IMR-90 (cell line): ENCODE data around the gene MARK2. TPM values are rescaled to one million over a fixed set of nuclear protein-coding genes. Genes with fewer than 3 reads are reported as not detected.

ENCODE experiments used
- ATAC-seq: fragments of 200-7000 bp; cut with Tn5 transposase; 2 replicates; pipeline ENCODE4 v1.9.1; 2020; ENCODE audit warnings: low read depth, mild to moderate bottlenecking, moderate library complexity
- BruUV-seq: library from RNA; stranded (reverse); fragments of 400-500 nt; replicated peaks from 2 replicates; lab custom pipeline; 2021; lab: Mats Ljungman, UMichigan
- CTCF ChIA-PET: fragments of 300-600 bp; formaldehyde crosslinking; extraction: SDS; loops from one replicate; lab custom pipeline; 2021; ENCODE audit warnings: antibody characterized with exemption; lab: Yijun Ruan, JAX
- POLR2A ChIA-PET: fragments of 300-600 bp; sonication (Branson Sonifier 250); formaldehyde crosslinking; loops from one replicate; lab custom pipeline; 2022; ENCODE audit warnings: antibody characterized with exemption; ENCODE audit not compliant: unreplicated experiment; lab: Charles Lee
- DNase-seq: peaks from one replicate; pipeline ENCODE4 v3.0.0; 2013
- H2AFZ ChIP-seq: replicated peaks from 2 replicates; pipeline ENCODE3; 2013; ENCODE audit warnings: low read length, mild to moderate bottlenecking; ENCODE audit not compliant: poor library complexity
- H2AK5ac ChIP-seq: 2 replicates; pipeline ENCODE4 v1.6.1; 2013; ENCODE audit warnings: low read depth, low read length, inconsistent platforms
- H2AK9ac ChIP-seq: replicated peaks from 2 replicates; pipeline ENCODE3; 2013; ENCODE audit warnings: mild to moderate bottlenecking, low read depth, low read length, moderate library complexity; ENCODE audit not compliant: poor library complexity
- H2BK120ac ChIP-seq: 2 replicates; pipeline ENCODE4 v1.6.1; 2013; ENCODE audit warnings: low read depth, low read length, inconsistent platforms
- H2BK15ac ChIP-seq: 3 replicates; pipeline ENCODE4 v1.6.1; 2013; ENCODE audit warnings: low read depth, low read length, inconsistent platforms
- H2BK20ac ChIP-seq: 2 replicates; pipeline ENCODE4 v1.6.1; 2013; ENCODE audit warnings: low read depth, mild to moderate bottlenecking, inconsistent platforms, low read length, moderate library complexity
- H2BK5ac ChIP-seq: 2 replicates; pipeline ENCODE4 v1.6.1; 2013; ENCODE audit warnings: mild to moderate bottlenecking, low read depth, low read length, inconsistent platforms; ENCODE audit not compliant: poor library complexity, severe bottlenecking
- H3K14ac ChIP-seq: replicated peaks from 2 replicates; pipeline ENCODE4 v1.6.1; 2013; ENCODE audit warnings: low read depth, low read length, inconsistent platforms
- H3K18ac ChIP-seq: 2 replicates; pipeline ENCODE4 v1.6.1; 2013; ENCODE audit warnings: low read depth, low read length, control low read depth
- H3K23ac ChIP-seq: 2 replicates; pipeline ENCODE4 v1.6.1; 2013; ENCODE audit warnings: low read depth, low read length, inconsistent platforms
- H3K27ac ChIP-seq: 2 replicates; pipeline ENCODE4 v1.5.1; 2013; ENCODE audit warnings: mild to moderate bottlenecking, control low read depth, low read length; ENCODE audit not compliant: insufficient read depth
- H3K27me3 ChIP-seq: 2 replicates; pipeline ENCODE4 v1.6.1; 2013; ENCODE audit warnings: low read length; ENCODE audit not compliant: control insufficient read depth, insufficient read depth
- H3K36me3 ChIP-seq: 2 replicates; pipeline ENCODE4 v1.6.1; 2013; ENCODE audit warnings: low read length, mixed read lengths; ENCODE audit not compliant: control insufficient read depth, insufficient read depth
- H3K4ac ChIP-seq: 2 replicates; pipeline ENCODE4 v1.6.1; 2013; ENCODE audit warnings: low read depth, low read length, inconsistent platforms
- H3K4me1 ChIP-seq: 2 replicates; pipeline ENCODE4 v1.6.1; 2013; ENCODE audit warnings: low read length, mixed read lengths; ENCODE audit not compliant: control insufficient read depth, insufficient read depth
- H3K4me2 ChIP-seq: 2 replicates; pipeline ENCODE4 v1.6.1; 2013; ENCODE audit warnings: low read depth, mild to moderate bottlenecking, control low read depth, low read length, moderate library complexity
- H3K4me3 ChIP-seq: 2 replicates; pipeline ENCODE4 v1.5.1; 2013; ENCODE audit warnings: low read depth, mild to moderate bottlenecking, control low read depth, low read length, moderate library complexity; ENCODE audit not compliant: insufficient read depth
- H3K56ac ChIP-seq: 2 replicates; pipeline ENCODE4 v1.6.1; 2013; ENCODE audit warnings: low read length, inconsistent platforms; ENCODE audit not compliant: insufficient read depth; ENCODE audit errors: extremely low read depth
- H3K79me1 ChIP-seq, 2 experiments: 2 replicates each; pipeline ENCODE4 v1.6.1; 2013; ENCODE audit warnings: low read length in 2 of 2, inconsistent platforms in 1 of 2, low read depth in 1 of 2
- H3K9ac ChIP-seq: 2 replicates; pipeline ENCODE4 v1.6.1; 2013; ENCODE audit warnings: low read depth, low read length, control low read depth
- H3K9me1 ChIP-seq: 2 replicates; pipeline ENCODE4 v1.6.1; 2013; ENCODE audit warnings: low read length, inconsistent platforms; ENCODE audit not compliant: insufficient read depth
- H3K9me3 ChIP-seq: 2 replicates; pipeline ENCODE4 v1.6.1; 2013; ENCODE audit warnings: low read length; ENCODE audit not compliant: control insufficient read depth, insufficient read depth
- H4K20me1 ChIP-seq: 2 replicates; pipeline ENCODE4 v1.6.1; 2013; ENCODE audit warnings: low read length, inconsistent platforms; ENCODE audit not compliant: insufficient read depth
- H4K5ac ChIP-seq: 2 replicates; pipeline ENCODE4 v1.6.1; 2013; ENCODE audit warnings: mild to moderate bottlenecking, low read depth, low read length, control low read depth
- H4K8ac ChIP-seq, 2 experiments: 2 replicates each; pipeline ENCODE4 v1.6.1; 2013; ENCODE audit warnings: low read depth in 2 of 2, low read length in 2 of 2, control low read depth in 1 of 2, inconsistent platforms in 1 of 2
- H4K91ac ChIP-seq: 2 replicates; pipeline ENCODE4 v1.6.1; 2013; ENCODE audit warnings: low read depth, low read length, inconsistent platforms; ENCODE audit not compliant: insufficient read depth
- BHLHE40 ChIP-seq: fragments of 150-350 bp; IDR thresholded peaks from 2 replicates; pipeline ENCODE4 v1.6.1; 2016; ENCODE audit warnings: mild to moderate bottlenecking, low read depth, low read length
- CEBPB ChIP-seq: IDR thresholded peaks from 2 replicates; pipeline ENCODE4 v1.6.1; 2012; ENCODE audit warnings: low read depth, low read length, improper control_type of control experiment
- CHD1 ChIP-seq: IDR thresholded peaks from 2 replicates; pipeline ENCODE4 v1.6.1; 2012; ENCODE audit warnings: low read depth, low read length, improper control_type of control experiment
- CTCF ChIP-seq: conservative IDR thresholded peaks from 2 replicates; pipeline ENCODE4 v1.5.1; 2012; ENCODE audit warnings: mild to moderate bottlenecking, low read depth, low read length, improper control_type of control experiment
- ELK1 ChIP-seq: fragments of 150-350 bp; IDR thresholded peaks from 2 replicates; pipeline ENCODE4 v1.6.1; 2016; ENCODE audit warnings: low read depth, mild to moderate bottlenecking, low read length, moderate library complexity, borderline replicate concordance
- FOS ChIP-seq: fragments of 150-350 bp; IDR thresholded peaks from 2 replicates; pipeline ENCODE4 v1.6.1; 2016; ENCODE audit warnings: low read depth, low read length
- MAFK ChIP-seq: IDR thresholded peaks from 2 replicates; pipeline ENCODE4 v1.6.1; 2012; ENCODE audit warnings: low read depth, low read length, improper control_type of control experiment
- MAZ ChIP-seq: IDR thresholded peaks from 2 replicates; pipeline ENCODE4 v1.6.1; 2012; ENCODE audit warnings: low read depth, mild to moderate bottlenecking, low read length, improper control_type of control experiment, moderate library complexity, borderline replicate concordance
- NFE2L2 ChIP-seq: fragments of 150-350 bp; IDR thresholded peaks from 2 replicates; pipeline ENCODE4 v1.6.1; 2016; ENCODE audit warnings: low read depth, mild to moderate bottlenecking, low read length
- POLR2A ChIP-seq: IDR thresholded peaks from 2 replicates; pipeline ENCODE4 v1.6.1; 2012; ENCODE audit warnings: mild to moderate bottlenecking, low read depth, low read length
- RAD21 ChIP-seq: IDR thresholded peaks from 2 replicates; pipeline ENCODE4 v1.6.1; 2012; ENCODE audit warnings: low read length, improper control_type of control experiment
- RCOR1 ChIP-seq: IDR thresholded peaks from 2 replicates; pipeline ENCODE4 v1.6.1; 2012; ENCODE audit warnings: mild to moderate bottlenecking, low read length, improper control_type of control experiment; ENCODE audit not compliant: insufficient replicate concordance
- RFX5 ChIP-seq: IDR thresholded peaks from 2 replicates; pipeline ENCODE4 v1.8.0; 2012; ENCODE audit warnings: low read depth, mild to moderate bottlenecking, low read length, moderate library complexity
- SMC3 ChIP-seq: fragments of 150-350 bp; IDR thresholded peaks from 2 replicates; pipeline ENCODE4 v1.6.1; 2016; ENCODE audit warnings: low read depth, mild to moderate bottlenecking, antibody characterized with exemption, low read length, moderate library complexity
- WGBS, 2 experiments: methylation state at CpG; one replicate each; pipeline versions ENCODE4 v1.1.5 to v1.1.7; 2013; ENCODE audit warnings: missing lambda C conversion rate in 2 of 2; ENCODE audit not compliant: insufficient read length in 1 of 2; ENCODE audit errors: extremely low coverage in 2 of 2; 5-methylcytosine and 5-hydroxymethylcytosine counted together
- dilution Hi-C: fragments of 300-500 bp; cut with HindIII; formaldehyde crosslinking; loops from one replicate; pipeline ENCODE4 v1.14.3; 2018; ENCODE audit warnings: low sequenced_read_pairs; ENCODE audit not compliant: unreplicated experiment
- in situ Hi-C: fragments of 300-500 bp; cut with MboI; formaldehyde crosslinking; loops from 3 replicates; pipeline ENCODE4 v1.14.3; 2019; ENCODE audit warnings: low sequenced_read_pairs, inconsistent platforms, mixed read lengths
- intact Hi-C: fragments of 100-400 bp; cut with micrococcal nuclease; formaldehyde crosslinking; loops from 2 replicates; pipeline ENCODE4 v1.10.0; 2022
- polyA plus RNA-seq, 3 experiments: library from polyadenylated mRNA; depleted of rRNA; stranded (reverse); fragments of >200 nt; gene quantifications; 2 replicates each; pipeline ENCODE4 v1.2.3, GENCODE V29; 2012; ENCODE audit warnings: low replicate concordance in 1 of 3
- total RNA-seq: library from RNA; depleted of rRNA; stranded (reverse); fragments of >200 nt; gene quantifications from 2 replicates; pipeline ENCODE4 v1.2.3, GENCODE V29; 2012
- TF ChIP-seq, protein P1 (sequence below): fragments of 150-350 bp; IDR thresholded peaks from 2 replicates; pipeline ENCODE4 v1.6.1; 2017; ENCODE audit warnings: mild to moderate bottlenecking, antibody characterized with exemption, low read length, low read depth

Gene MARK2
- total and polyA plus RNA-seq, 2 of the 4 experiments (the other 2 are of a cell fraction) = 6.6 to 17.3 TPM

DNA sequence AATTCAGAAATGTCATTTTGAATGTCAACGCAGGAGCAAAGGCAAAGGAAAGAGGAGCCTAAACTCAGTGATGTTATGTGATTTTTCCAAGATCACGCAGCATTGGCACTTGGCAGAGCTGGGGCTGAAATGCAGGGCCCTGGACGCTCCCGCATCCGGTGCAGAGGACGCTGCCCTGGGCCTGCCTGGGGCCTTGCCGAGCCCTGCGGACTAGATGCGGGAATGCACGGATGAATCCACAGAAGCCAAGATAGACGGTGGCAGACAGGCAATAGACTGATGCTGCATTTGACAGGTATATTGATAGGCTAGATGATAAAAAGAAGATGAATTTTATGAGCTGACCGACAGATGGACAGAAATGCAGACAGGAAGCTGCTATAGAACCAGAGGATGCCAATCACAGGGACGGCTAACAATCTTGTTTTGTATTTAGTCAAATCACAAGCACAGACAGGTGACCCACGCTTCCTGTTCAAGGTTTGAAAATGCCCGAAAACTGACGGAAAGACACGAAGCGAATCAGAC lies 696 bp upstream of the MARK2 start:
- CTCF ChIA-PET = interaction anchor here (0.9 to 3.7 kb wide), 3 partner anchors 71 to 107 kb away, joined by 4 to 21 read pairs (median 7); no protein-coding TSS in a partner anchor
- no peak for DNase-seq
- TF ChIP-seq RCOR1 = no peak
- no peak for TF ChIP-seq CTCF
- no peak for TF ChIP-seq NFE2L2
- TF ChIP-seq BHLHE40 = no peak
- no peak for TF ChIP-seq MAZ
- no peak for TF ChIP-seq RAD21
- TF ChIP-seq POLR2A = no peak
- TF ChIP-seq CEBPB = no peak
- TF ChIP-seq, protein P1, sequence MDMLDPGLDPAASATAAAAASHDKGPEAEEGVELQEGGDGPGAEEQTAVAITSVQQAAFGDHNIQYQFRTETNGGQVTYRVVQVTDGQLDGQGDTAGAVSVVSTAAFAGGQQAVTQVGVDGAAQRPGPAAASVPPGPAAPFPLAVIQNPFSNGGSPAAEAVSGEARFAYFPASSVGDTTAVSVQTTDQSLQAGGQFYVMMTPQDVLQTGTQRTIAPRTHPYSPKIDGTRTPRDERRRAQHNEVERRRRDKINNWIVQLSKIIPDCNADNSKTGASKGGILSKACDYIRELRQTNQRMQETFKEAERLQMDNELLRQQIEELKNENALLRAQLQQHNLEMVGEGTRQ = no peak
- TF ChIP-seq ELK1 = no peak
- TF ChIP-seq CHD1 = no peak
- TF ChIP-seq FOS = no peak
- TF ChIP-seq MAFK = no peak
- no peak for TF ChIP-seq SMC3
- no peak for TF ChIP-seq RFX5

More for the DNA sequence above, 696 bp upstream of the MARK2 start:
- Histone ChIP-seq H4K20me1 (peaks cover 35% of the 10 kb centered on the region), H4K5ac (peak overlapping the region; percentile 27), H2BK15ac (peak overlapping the region; percentile 5; the same call in 1 of the 3 replicates), H3K36me3 (no peaks in the 10 kb centered on the region), H2AK5ac (no peak overlapping the region), H3K4ac (peak overlapping the region; percentile 71), H3K4me1 (peaks cover 11% of the 10 kb centered on the region), H4K91ac (peak overlapping the region; percentile 26; the same call in 1 of the 2 replicates), H3K14ac (peak overlapping the region; percentile 66), H2AFZ (peak overlapping the region; percentile 85), H3K9me1 (peaks cover 12% of the 10 kb centered on the region), H3K27ac (0 out of 2 replicates have a peak overlapping the region, but pooled peaks have one; percentile 4), H3K79me1 (peaks cover 0 to 36% of the 10 kb centered on the region in 2 experiments; a peak in 3 of 4 replicates), H3K18ac (no peak overlapping the region), H3K9ac (peak overlapping the region; percentile 39), H3K4me3 (peak overlapping the region; percentile 34; the same call in 1 of the 2 replicates), H4K8ac (peak overlapping the region; percentile 75 to 95; a peak in 3 of 4 replicates), H3K4me2 (peak overlapping the region; percentile 83), H2BK5ac (peak overlapping the region; percentile 29), H2BK120ac (no peak overlapping the region), H2AK9ac (peak overlapping the region; percentile 2), H3K23ac (no peak overlapping the region), H2BK20ac (no peak overlapping the region), H3K56ac (peak overlapping the region; percentile 57), H3K9me3 (no peaks in the 10 kb centered on the region), H3K27me3 (no peaks in the 10 kb centered on the region)
- no TSS peak for BruUV-seq
- POLR2A ChIA-PET = interaction anchor here (0.5 to 0.7 kb wide), 7 partner anchors 12 to 146 kb away, joined by 3 to 15 read pairs (median 4); partner anchors contain the start of gene RCOR2
- dilution Hi-C loops (no loop called here), intact Hi-C loops (no loop called here), in situ Hi-C loops (loop anchor here (5.0 kb wide), 2 partner anchors 109 to 309 kb away; no protein-coding TSS in a partner anchor)
- WGBS, 2 experiments = 13% methylated on average over 11 of the region's 18 CpGs; no CpG with 5 or more reads in 1 of the 2 experiments
- ATAC-seq = no peak
